HTR-8/SVneo (cell line): ENCODE data around the gene LAMC2.

Source experiments
- DNase-seq: peaks from one replicate; pipeline ENCODE4 v3.0.0; 2011; ENCODE audit warnings: low spot score, mixed read lengths; ENCODE audit not compliant: insufficient read length
- FAIRE-seq: peaks from 2 replicates; lab custom pipeline; 2011; peaks lifted over from hg19 to GRCh38; lab: Jason Lieb, UNC

The LAMC2 gene

DNA sequence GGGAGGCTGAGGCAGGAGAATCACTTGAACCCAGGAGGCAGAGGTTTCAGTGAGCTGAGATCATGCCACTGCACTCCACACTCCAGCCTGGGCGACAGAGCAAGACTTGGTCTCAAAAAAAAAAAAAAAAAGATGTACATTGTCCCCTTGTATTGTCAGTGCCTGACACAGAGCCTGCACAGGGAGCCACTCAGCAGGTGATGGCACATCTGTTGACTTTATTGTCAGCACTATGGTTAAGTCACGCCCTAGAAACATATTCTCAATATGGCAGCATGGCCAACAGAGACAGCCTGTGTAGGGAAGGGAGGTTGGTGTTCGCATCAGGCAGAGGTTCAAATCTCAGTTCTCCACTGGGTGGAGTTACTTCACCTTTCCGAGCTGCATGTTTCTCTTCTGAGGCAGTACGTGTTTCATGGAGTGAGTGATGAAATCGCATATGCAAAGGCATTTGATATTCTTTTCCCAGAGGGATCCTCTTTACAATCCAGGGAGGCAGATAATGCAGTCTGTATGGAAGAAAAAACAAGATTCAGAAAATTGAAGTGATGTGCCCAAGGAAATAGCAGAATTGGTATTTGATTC is 20.6 kb downstream of the LAMC2 start:
- DNase-seq (no peak), FAIRE-seq (no peak)

DNA sequence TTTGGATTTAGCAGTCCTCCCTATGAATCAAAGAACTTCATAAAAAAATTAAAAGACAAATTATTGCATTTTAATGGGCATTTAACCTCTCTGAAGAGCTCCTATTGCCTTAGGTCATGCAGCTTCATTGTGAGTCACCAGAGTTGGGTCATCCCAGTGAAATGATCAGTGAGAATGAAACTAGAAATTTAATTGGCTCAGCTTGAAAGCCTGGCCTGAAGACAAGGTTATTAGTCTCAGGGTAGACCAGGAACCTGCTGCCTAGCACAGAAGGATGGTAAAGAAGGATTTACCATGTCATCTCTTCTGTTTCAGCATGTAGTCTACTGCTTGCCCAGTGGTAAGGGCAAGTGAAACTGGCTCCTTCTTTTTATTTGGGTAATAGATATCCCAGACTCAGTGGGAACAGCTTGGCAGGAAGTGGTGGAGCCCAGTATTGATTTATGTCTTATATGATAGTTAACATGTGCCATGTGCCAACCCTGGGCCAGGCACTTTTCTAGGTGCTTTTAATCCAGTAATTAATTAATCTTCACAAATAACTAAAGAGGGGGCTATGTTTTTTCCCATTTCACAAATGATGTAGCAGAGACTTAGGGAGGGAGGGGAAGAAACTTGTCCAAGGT is 23.6 kb downstream of the LAMC2 start:
- FAIRE-seq (no peak), DNase-seq (peak; percentile 88)

DNA sequence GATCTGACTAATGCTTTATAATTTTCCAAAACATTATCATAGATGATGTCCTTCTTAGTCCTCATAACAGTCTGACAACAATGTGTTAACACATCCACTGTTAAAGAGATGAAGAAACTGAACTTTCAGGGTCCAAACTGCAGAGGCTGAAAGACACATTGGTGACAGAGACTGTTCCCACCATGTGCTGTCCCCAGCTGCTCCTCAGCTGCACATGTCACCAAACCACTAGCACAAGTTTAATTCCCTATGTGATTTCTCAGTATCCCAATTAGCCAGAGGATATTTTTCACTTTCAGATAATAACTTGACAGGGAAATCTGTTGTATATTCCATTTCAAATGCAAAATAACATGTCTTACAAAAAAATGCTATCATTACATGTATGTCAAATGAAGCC is 24.6 kb downstream of the LAMC2 start:
- FAIRE-seq (no peak), DNase-seq (no peak)

DNA sequence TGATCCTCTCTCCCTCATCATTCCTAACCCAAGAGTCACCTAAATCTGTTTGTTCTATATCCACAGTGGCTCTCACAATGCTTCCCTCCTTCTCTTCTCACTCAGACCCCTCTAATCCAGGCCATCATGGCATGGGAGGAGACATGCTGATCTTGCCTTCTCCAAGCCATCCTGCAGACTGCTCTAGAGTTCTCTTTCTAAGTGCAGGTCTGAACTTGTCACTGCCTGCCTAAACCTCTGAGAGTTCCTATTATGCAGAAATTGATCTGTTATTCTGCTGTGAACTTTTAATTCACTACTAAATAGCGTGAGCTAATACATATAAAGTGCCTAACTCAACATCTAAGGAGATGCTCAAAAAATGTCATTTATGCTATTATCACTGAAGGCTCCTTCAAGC is 26.8 kb downstream of the LAMC2 start:
- FAIRE-seq, result no peak
- DNase-seq, result no peak

DNA sequence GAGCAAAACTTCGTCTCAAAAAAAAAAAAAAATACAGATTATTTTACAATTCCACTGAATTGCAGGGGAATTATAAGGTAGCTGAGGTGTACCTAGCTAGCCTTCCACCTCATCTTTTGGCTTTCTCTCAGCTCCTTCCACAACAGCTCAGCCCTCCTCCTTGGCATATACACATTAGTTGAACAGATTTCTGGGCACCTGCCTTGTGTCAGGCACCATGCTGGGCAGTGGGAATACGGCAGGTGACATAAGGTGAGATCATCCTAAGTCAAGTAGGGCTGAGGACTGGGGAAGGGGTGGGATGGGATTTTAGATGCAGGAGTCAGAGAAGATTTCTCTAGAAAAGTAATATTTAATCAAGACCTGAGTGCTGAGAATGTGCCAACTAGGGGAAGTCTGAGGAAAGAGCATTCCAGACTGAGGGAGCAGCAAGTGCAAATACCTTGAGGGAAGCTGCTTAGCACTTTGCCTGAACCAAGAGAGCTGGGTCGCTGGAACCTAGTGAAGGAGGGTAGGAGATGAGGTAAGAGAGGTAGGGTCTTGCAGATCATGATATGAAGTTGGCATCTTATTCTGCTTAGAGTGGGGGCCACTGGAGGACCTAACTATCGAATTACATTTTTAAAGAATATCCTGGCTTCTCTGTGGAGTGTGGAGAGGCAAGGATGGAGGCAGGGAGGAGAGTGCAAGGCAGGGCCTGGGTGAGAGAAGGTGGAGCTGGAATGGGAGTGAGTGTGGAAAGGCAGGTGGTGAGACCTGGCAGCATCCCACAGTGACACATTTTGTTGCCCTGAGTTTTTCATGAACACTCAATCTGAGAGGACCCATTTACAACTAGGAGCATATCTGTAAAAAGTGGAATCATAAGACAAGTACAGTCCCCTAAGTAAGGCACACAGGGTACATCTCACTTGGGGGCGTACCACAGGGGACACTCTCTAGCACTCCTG is 28.2 kb downstream of the LAMC2 start:
- FAIRE-seq (no peak), DNase-seq (no peak)

DNA sequence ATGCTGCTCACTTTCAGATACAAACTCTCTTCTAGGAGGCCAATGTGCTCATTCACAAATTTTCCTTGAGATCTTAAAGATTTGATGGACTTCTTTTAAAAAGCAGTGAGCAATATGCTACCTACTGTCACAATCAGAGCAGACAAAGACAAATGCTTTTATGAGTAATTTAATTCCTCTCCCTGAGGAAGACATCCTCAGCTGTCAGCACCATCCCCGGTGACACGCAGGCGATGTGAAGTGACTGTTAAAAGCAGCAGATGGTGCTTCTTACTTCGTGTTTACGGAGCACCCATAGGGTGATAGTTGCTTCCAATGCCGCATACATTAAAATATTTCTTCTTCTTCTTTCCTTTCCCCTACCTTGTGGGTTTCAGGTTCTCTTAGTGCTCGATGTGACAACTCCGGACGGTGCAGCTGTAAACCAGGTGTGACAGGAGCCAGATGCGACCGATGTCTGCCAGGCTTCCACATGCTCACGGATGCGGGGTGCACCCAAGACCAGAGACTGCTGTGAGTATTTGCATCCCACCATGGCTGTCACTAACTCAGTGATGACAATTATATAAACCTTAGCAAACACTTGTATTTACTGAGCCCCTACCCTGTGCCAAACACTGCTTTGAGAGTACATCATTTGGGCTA is 29.1 kb downstream of the LAMC2 start:
- no peak for FAIRE-seq
- DNase-seq, result no peak

DNA sequence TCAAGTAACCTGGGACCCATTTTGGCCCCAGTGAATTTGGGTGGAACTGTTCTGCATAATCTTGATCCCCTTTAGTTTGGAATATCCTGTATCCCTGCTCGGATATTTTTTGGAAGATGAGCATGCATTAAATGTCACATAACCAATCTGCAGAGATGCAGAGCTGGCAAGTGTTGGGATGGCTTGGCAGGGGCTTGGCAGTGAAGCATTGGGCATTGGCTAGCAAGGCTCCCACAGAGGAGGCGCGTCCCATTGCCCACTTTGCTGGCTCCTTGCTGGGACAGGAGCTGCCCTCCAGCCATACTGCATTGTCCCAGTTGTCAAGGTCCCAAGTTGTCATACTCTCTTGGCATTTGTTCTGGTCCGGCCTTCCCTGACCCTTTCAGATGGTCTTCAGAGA is 29.9 kb downstream of the LAMC2 start:
- no peak for DNase-seq

DNA sequence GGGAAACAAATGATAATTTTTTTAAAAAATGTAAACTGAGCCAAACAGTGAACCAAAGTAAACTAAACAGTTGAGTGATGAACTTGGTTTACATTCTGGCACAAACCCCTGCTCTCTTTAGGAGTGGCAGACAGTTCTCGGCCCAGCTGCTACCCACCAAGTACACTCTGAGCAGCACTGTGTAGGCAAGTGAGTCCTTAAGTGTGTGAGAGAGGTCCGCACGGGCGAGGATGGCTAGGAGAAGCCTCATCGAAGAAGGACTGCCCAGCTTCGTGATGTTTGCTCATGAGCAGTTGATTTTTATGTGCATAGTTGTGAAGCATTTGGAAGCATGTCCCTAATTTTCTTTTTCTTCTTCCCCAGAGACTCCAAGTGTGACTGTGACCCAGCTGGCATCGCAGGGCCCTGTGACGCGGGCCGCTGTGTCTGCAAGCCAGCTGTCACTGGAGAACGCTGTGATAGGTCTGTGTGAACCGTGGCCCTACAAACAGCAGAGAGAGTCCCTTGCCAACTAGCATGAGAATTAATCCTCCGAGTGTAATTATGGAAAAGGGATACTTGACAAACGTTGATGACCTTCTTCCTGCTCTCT is 32.1 kb downstream of the LAMC2 start:
- no peak for FAIRE-seq
- no peak for DNase-seq

More for the DNA sequence above, 29.9 kb downstream of the LAMC2 start:
- FAIRE-seq, result no peak

DNA sequence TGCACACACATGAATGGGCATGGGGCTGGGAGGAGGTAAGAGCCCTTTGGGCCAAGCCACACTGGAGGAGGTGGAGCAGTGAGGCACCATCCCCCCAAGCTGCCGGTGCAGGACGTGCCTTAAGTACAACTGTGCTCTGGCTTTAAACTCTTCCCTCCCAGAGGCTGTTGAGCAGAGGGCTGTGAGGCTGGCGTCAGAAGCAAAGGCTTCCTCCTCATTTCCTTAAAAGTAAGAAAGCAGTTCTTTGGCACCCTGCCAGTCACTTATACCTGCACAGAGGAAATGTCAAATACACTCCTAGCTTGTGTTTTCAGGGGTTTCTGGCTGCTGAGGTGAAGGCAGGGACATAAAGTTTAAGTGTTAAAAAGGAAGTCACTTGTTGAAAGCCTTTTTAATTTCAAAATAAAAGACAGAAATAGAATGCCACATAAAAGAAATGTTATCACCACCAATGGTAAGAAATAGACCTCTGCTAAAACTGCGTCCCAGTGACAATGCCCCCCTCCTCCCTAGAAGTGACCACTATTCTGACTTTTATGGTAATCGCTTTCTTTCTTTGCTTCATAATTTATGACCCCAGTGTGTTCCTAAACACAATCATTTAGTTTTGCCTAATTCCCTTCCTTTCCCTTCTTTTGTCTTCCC is 33.0 kb downstream of the LAMC2 start:
- no peak for FAIRE-seq
- DNase-seq, result no peak

DNA sequence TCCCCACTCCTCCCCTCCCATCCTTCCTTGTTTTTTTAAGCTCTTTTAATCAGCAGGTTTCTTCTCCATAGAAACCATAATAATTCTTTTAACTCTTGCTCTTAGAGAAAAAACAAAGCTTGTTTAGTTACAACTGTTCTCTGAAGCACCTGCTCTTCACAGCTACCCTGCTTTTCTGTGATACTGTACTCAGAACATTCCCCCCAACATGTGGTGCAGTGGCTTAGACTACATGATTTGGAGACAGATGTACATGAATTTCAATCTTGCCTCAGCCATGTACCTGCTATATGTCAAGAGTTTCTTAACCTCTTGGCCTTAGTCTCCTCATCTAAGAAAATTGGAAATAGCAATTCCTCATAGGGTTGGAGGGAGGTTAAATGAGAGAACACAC is 33.5 kb downstream of the LAMC2 start:
- FAIRE-seq (no peak), DNase-seq (no peak)

DNA sequence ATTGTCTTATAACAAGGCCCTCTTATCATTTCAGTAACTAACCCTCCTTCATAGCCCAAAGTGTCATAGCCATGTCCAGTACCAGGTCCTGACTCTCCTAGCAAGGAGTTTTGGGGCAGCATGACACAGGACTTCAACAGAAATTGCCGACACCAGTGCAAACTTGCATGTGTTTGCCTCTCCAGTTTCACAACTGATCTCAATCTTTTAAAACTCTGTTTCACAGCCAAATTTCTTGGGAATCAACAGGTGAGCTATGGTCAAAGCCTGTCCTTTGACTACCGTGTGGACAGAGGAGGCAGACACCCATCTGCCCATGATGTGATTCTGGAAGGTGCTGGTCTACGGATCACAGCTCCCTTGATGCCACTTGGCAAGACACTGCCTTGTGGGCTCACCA is 36.8 kb downstream of the LAMC2 start:
- no peak for FAIRE-seq
- no peak for DNase-seq

DNA sequence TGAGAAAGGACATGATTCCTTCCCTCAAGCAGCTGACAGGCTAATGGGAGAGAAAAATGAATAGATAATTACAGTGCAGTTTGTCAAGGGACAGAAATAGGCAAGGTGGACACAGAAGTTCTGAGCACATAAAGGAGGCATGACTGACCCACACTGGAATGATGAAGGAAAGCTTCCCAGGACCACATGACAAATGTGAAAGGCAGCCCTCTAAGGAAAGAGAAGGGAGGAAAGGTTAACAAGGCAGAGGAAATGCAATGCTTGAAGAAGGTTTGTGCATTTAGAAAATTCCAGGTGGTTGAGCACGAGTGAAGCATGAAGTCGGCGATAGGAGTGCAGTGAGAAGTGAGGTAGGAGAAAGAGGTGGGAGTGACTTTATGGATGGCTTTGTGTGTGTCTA is 37.4 kb downstream of the LAMC2 start:
- no peak for DNase-seq
- no peak for FAIRE-seq

DNA sequence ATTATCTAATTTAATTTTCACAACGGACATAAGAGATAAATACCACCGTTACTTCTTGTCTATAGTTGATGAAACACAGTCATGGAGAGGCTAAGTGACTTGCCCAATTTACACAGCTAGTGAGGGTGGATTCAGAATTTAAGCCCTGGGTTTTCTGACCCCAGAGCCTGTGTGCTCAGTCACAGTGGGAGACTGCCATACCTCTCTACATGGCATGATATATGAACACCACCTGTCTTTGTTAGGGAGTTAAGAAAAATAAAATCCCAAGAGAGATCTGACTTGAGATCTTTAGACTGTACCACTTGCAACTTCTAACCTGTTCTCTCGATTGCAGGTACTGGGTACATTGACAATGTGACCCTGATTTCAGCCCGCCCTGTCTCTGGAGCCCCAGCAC is 40.3 kb downstream of the LAMC2 start:
- DNase-seq (no peak), FAIRE-seq (no peak)

DNA sequence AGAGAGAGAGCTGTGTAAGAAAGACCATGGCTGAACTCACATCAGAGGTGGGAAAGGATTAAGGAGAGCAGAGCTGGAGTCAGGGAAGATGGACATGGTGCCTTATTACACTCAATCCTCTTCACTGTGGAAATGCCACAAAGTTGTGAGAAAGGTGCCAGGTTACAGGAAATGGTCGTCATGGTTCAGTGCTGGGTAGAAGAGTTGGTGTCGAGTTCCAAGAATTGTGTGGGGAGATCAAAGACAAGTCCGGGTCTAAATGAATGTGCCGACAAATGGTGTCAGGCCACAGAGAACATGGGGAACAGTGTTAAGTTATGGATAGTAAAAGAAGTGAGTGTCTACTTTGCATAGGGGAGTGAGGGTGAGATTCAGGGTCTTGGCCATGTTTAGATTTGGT is 40.9 kb downstream of the LAMC2 start:
- no peak for DNase-seq
- FAIRE-seq, result no peak

DNA sequence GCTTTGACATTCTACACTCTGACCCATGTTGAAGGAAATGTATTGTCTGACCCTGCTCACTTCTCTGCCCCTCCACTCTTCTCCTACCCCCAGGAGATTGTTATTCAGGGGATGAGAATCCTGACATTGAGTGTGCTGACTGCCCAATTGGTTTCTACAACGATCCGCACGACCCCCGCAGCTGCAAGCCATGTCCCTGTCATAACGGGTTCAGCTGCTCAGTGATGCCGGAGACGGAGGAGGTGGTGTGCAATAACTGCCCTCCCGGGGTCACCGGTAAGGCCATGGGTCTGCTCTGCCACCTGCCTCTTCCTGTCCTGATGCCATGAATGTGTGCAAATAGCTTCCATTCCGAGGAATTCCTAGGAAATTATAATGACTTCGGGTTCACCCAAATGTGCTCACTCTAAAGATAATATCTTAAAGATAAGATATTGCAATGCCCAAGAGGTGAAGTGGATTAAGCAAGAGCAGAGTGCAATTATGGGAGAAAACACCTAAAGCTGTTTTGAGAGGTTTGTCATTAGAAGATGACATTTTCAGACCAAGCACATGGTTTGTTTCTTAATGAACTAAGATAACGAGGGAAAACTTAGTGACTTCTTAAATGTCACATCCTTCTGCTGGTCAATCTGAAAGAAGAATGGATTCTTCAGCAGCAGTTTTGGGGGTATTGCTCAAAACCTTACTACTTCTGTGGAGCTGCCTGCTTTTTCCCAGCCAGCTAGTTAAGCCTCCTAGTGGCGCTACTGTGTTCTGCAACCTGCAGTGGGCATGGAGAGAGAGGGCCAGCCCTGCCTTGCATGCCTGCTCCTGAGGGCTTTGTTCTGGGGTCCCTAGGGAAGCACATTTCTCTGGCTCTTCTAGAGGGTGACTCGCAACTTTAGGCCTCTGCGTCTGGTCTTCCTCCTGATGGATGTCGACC is 41.6 kb downstream of the LAMC2 start:
- peak; percentile 57 for DNase-seq
- no peak for FAIRE-seq

DNA sequence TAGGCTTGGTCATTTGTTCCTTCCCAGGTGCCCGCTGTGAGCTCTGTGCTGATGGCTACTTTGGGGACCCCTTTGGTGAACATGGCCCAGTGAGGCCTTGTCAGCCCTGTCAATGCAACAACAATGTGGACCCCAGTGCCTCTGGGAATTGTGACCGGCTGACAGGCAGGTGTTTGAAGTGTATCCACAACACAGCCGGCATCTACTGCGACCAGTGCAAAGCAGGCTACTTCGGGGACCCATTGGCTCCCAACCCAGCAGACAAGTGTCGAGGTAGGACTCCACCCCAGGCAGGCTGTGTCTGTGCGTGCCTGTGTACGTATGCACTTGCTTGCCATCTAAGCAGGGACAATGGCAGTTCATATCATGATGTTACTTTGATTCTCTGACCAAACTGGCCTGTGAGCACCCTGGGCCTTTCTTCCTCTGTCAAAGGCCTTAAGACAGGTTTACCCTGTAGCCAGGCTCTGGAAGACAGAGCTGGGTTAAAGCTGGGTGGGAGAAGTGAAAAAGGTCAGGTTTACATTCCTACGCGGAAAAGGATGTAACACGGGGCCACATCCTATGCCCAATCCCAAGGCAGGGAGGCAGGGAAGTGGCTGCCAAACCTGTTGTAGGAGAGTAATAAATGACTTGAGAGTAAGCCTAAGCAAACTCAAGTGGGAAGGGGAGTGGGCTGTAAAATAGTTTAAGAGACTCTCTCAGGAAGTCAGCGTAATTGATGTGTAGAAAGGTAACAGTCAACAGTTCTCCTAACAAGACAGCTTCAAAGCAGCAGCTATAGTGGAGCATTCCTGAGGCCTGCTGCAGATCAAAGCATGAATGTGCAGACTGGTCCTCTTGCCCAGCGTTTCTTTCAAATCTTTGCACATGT is 42.5 kb downstream of the LAMC2 start:
- FAIRE-seq (no peak), DNase-seq (no peak)

DNA sequence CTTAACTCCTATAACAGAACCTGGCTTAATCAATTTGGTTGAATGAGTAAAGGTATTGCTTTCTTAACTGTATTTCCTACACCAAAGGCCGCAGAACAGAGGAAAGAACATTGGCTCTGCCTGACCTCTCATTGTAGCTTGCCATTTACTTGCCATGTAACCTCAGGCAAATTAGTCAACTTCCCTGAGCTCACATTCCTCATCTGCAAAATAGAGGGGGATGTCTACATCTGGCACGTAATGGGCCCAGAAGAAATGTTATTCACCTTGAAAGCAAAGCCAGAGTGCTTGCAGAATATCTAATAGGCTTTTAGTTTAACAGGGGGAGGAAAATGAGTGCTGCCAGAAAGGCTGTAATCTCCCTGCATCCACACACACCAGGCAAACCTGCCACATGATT is 44.3 kb downstream of the LAMC2 start:
- DNase-seq (peak; percentile 51), FAIRE-seq (no peak)

DNA sequence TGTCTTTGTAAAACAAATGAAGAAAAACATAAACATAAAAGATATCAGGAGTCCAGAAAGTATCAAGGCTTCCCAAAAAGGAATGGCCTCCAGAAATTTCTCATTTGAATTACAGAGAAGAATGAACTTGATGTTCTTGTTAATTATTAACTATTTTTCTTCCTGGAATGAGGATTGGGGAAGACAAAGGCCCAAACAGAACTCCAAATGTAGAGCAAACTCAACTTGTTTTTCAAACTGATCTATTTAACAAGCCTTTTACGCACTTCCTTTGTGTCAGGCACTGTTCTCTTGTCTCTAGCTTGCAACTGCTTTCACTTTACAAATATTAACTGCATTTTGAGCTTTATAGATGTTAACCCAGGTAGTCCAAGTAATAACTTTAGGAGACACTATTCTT is 45.5 kb downstream of the LAMC2 start:
- FAIRE-seq, result no peak
- DNase-seq, result no peak
